Uterus (tissue), 2 donors: ENCODE measurements around the gene MTREX.

Source experiments
- CTCF ChIP-seq, 4 experiments: fragments of 200-600 bp in 2 of 4; fragments of 450-650 bp in 2 of 4; sonication (generic) in 2 of 4; IDR thresholded peaks; one replicate each; pipeline ENCODE4 v1.5.1; 2016 to 2019; ENCODE audit warnings: antibody characterized with exemption in 4 of 4, mild to moderate bottlenecking in 2 of 4, moderate library complexity in 1 of 4
- POLR2A ChIP-seq, 2 donors: fragments of 450-650 bp; IDR thresholded peaks; one replicate each; pipeline ENCODE4 v1.6.1; 2016; ENCODE audit warnings: antibody characterized with exemption in 2 of 2, mild to moderate bottlenecking in 1 of 2, moderate library complexity in 1 of 2

- no peak for TF ChIP-seq CTCF (IDR thresholded peaks at IDR 0.05)
- TF ChIP-seq POLR2A (IDR thresholded peaks at IDR 0.05), result no peak
These were observed 37.5 kb downstream of the MTREX start for GRCh38 chr5:55345327-55345726.
